B cell (primary cell): Measurements from ENCODE around the gene HK2. TPM values are rescaled to one million over a fixed set of nuclear protein-coding genes. Genes with fewer than 3 reads are reported as not detected.

Source experiments
- ATAC-seq: fragments of 200-7000 bp; cut with Tn5 transposase; one replicate; pipeline ENCODE4 v1.10.0; 2021; ENCODE audit warnings: low read depth, mild to moderate bottlenecking, moderate number of reproducible peaks, moderate library complexity
- CTCF ChIA-PET: fragments of 350-600 bp; sonication (Branson Sonifier 250); formaldehyde crosslinking; loops from one replicate; lab custom pipeline; 2021; ENCODE audit warnings: antibody characterized with exemption, inconsistent platforms; lab: Charles Lee
- POLR2A ChIA-PET: fragments of 350-600 bp; sonication (Branson Sonifier 250); formaldehyde crosslinking; loops from one replicate; lab custom pipeline; 2021; ENCODE audit warnings: antibody characterized with exemption; lab: Charles Lee
- DNase-seq: peaks from one replicate; pipeline ENCODE4 v3.0.0; 2013
- H2AFZ ChIP-seq: 2 replicates; pipeline ENCODE4 v1.6.1; 2012; ENCODE audit warnings: mild to moderate bottlenecking, low read depth, low read length; ENCODE audit not compliant: insufficient read depth, poor library complexity, severe bottlenecking
- H3K27ac ChIP-seq, 2 donors: 1 replicate in 1 of 2; 2 replicates in 1 of 2; pipeline ENCODE4 v1.5.1; 2012 to 2013; ENCODE audit warnings: low read length in 2 of 2, mild to moderate bottlenecking in 2 of 2, moderate library complexity in 1 of 2
- H3K27me3 ChIP-seq, 4 experiments: fragments of 200-600 bp in 1 of 4; sonication (generic) in 1 of 4; replicated peaks in 1 of 4; 1 replicate in 2 of 4; 2 replicates in 2 of 4; pipeline versions ENCODE4 v1.6.1 to v1.7.0; 2013 to 2016; ENCODE audit warnings: low read length in 3 of 4, mild to moderate bottlenecking in 2 of 4, mixed read lengths in 1 of 4, moderate library complexity in 1 of 4; ENCODE audit not compliant: insufficient read depth in 4 of 4, control insufficient read depth in 3 of 4; ENCODE audit errors: control extremely low read depth in 1 of 4
- H3K36me3 ChIP-seq, 2 experiments: replicated peaks in 1 of 2; 1 replicate in 1 of 2; 2 replicates in 1 of 2; pipeline versions ENCODE4 v1.6.1 to v1.7.1; 2013; ENCODE audit warnings: low read length in 1 of 2; ENCODE audit not compliant: insufficient read depth in 2 of 2, control insufficient read depth in 1 of 2; ENCODE audit errors: control extremely low read depth in 1 of 2, extremely low read depth in 1 of 2
- H3K4me1 ChIP-seq, 2 donors: fragments of 200-600 bp in 1 of 2; sonication (generic) in 1 of 2; 1 replicate in 1 of 2; 2 replicates in 1 of 2; pipeline versions ENCODE4 v1.5.1 to v1.6.1; 2013 to 2017; ENCODE audit warnings: low read length in 2 of 2; ENCODE audit not compliant: control insufficient read depth in 2 of 2, insufficient read depth in 2 of 2
- H3K4me2 ChIP-seq: replicated peaks from 2 replicates; pipeline ENCODE3; 2012; ENCODE audit warnings: mild to moderate bottlenecking, low read depth, low read length; ENCODE audit not compliant: poor library complexity, severe bottlenecking
- H3K4me3 ChIP-seq, 5 experiments: fragments of 200-600 bp in 1 of 5; sonication (generic) in 1 of 5; 1 replicate in 3 of 5; 2 replicates in 2 of 5; pipeline versions ENCODE4 v1.5.1 to v1.7.0; 2011 to 2016; ENCODE audit warnings: low read length in 4 of 5, mild to moderate bottlenecking in 4 of 5, low read depth in 2 of 5, control low read depth in 1 of 5, moderate library complexity in 1 of 5; ENCODE audit not compliant: insufficient read depth in 1 of 5; ENCODE audit errors: control extremely low read depth in 1 of 5, extremely low read depth in 1 of 5
- H3K79me2 ChIP-seq: fragments of 200-600 bp; sonication (generic); one replicate; pipeline ENCODE4 v1.6.0; 2016; ENCODE audit warnings: low read length; ENCODE audit not compliant: control insufficient read depth, insufficient read depth
- H3K9ac ChIP-seq: fragments of 200-600 bp; sonication (generic); 2 replicates; pipeline ENCODE4 v1.6.1; 2017; ENCODE audit warnings: mild to moderate bottlenecking, low read length, moderate library complexity
- H3K9me3 ChIP-seq, 3 donors: one replicate each; pipeline versions ENCODE4 v1.6.1 to v1.7.1; 2013; ENCODE audit warnings: low read length in 2 of 3; ENCODE audit not compliant: control insufficient read depth in 2 of 3, insufficient read depth in 1 of 3; ENCODE audit errors: control extremely low read depth in 1 of 3
- H4K20me1 ChIP-seq: 2 replicates; pipeline ENCODE4 v1.6.0; 2012; ENCODE audit warnings: mild to moderate bottlenecking, low read length; ENCODE audit not compliant: insufficient read depth, control insufficient read depth, poor library complexity, severe bottlenecking
- H3K27ac Mint-ChIP-seq: one replicate; pipeline ENCODE4 v1.8.0; 2021; ENCODE audit warnings: mixed read lengths
- H3K27me3 Mint-ChIP-seq: one replicate; pipeline ENCODE4 v1.8.0; 2021; ENCODE audit warnings: mixed read lengths
- H3K4me1 Mint-ChIP-seq: one replicate; pipeline ENCODE4 v1.8.0; 2021; ENCODE audit warnings: mixed read lengths
- H3K4me3 Mint-ChIP-seq: one replicate; pipeline ENCODE4 v1.8.0; 2021; ENCODE audit warnings: mixed read lengths
- H3K9me3 Mint-ChIP-seq: one replicate; pipeline ENCODE4 v1.8.0; 2022; ENCODE audit warnings: mixed read lengths; ENCODE audit not compliant: insufficient read depth
- CTCF ChIP-seq: fragments of 200-600 bp; IDR thresholded peaks from one replicate; pipeline ENCODE4 v1.8.0; 2022; ENCODE audit warnings: antibody characterized with exemption, mild to moderate bottlenecking
- EZH2 ChIP-seq: IDR thresholded peaks from 2 replicates; pipeline ENCODE4 v1.6.1; 2012; ENCODE audit warnings: borderline replicate concordance, low read depth, mild to moderate bottlenecking, moderate library complexity, low read length; ENCODE audit not compliant: insufficient read depth, poor library complexity, severe bottlenecking
- whole genome bisulfite sequencing: methylation state at CpG from one replicate; pipeline ENCODE4 v1.1.5; 2013; ENCODE audit warnings: missing lambda C conversion rate; ENCODE audit not compliant: insufficient coverage; 5-methylcytosine and 5-hydroxymethylcytosine counted together
- intact Hi-C: fragments of 100-400 bp; cut with micrococcal nuclease; formaldehyde crosslinking; loops from one replicate; pipeline ENCODE4 v1.10.0; 2022
- polyA plus RNA-seq: library from polyadenylated mRNA; depleted of rRNA; stranded (reverse); fragments of >200 nt; gene quantifications from 2 replicates; pipeline ENCODE4 v1.2.3, GENCODE V29; 2012
- total RNA-seq, 2 donors: library from RNA; stranded (reverse); fragments of 120-200 nt in 1 of 2; gene quantifications; 1 replicate in 1 of 2; 2 replicates in 1 of 2; pipeline versions ENCODE4 v1.2.3 to v1.2.4, GENCODE V29; 2013 to 2022

HK2 gene
- total and polyA plus RNA-seq, 2 donors (not counting 1 experiment from before 2014, with no cell fraction given), result 5.0 to 5.7 TPM

DNA sequence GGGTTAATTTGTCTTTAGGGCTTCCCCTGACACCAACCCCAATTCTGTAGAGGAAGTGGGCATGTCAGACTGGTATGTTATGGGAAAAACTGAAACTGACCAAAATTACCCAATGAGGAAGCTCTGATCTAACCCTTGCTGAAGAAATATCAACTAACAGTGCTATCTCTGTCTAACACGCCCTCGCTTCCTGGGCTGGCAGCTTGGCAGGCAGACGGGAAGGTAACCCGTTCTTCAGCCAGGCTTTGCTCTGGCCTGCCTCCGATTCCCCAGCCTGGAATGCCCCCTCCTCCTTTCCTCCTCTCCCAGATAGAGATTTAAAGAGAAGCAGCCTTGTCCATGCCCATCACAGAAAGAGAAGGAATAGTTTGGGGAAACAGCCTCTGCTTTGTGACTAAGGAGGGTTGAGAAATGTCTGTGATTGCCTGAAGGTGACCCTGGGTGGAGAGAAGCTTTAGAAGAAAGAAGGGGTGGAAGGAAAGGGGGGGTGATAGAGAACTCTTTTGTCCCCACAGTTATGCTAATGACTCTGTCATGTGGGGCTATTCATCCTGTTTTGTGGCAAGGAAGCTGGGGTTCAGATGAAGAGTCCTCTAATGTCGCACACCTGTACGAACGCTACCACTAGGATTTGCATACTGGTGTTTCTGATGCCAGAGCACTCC, 15.4 kb downstream of the HK2 start:
- H3K4me1 ChIP-seq, result peaks cover 58 to 68% of the 10 kb centered on the region in 2 donors
- H4K20me1 ChIP-seq, result no peaks in the 10 kb centered on the region
- DNase-seq (peak; percentile 79), ATAC-seq (peak; percentile 80)
- intact Hi-C loops, result loop anchor here (1.0 kb wide), 1 partner anchor 14 kb away; no protein-coding TSS in a partner anchor
- H3K27ac ChIP-seq, result peak overlapping the region; percentile 88 to 94
- 3% methylated on average over 5 of the region's 8 CpGs for WGBS
- H3K9ac ChIP-seq, result peak overlapping the region; percentile 70
- peak overlapping the region; percentile 92 for H3K4me3 Mint-ChIP-seq
- H3K36me3 ChIP-seq, result peaks cover 0 to under 1% of the 10 kb centered on the region in 2 experiments
- H3K9me3 ChIP-seq, result no peaks in the 10 kb centered on the region
- H3K79me2 ChIP-seq, result peaks cover 68% of the 10 kb centered on the region
- no peaks in the 10 kb centered on the region for H3K27me3 Mint-ChIP-seq
- H3K4me2 ChIP-seq, result peak overlapping the region; percentile 91
- H3K9me3 Mint-ChIP-seq, result no peaks in the 10 kb centered on the region
- ChIA-PET CTCF (interaction anchor here (0.7 to 3.3 kb wide), 7 partner anchors 13 to 180 kb away, joined by 4 to 31 read pairs (median 7); no protein-coding TSS in a partner anchor), POLR2A (interaction anchor here (0.7 kb wide), 1 partner anchor 18 kb away, joined by 4 read pairs; no protein-coding TSS in a partner anchor)
- TF ChIP-seq CTCF (no peak), EZH2 (no peak)
- no peaks in the 10 kb centered on the region for H3K27me3 ChIP-seq
- peaks cover 69% of the 10 kb centered on the region for H3K4me1 Mint-ChIP-seq
- H3K4me3 ChIP-seq, result peak overlapping the region; percentile 33 to 65 (median 48)
- peak overlapping the region; percentile 99 for H3K27ac Mint-ChIP-seq
- H2AFZ ChIP-seq, result peak overlapping the region; percentile 74
